GM13976 (cell line): ENCODE results near the gene UGGT2.
"Not testable (repeated sequence)": the region's sequence is repeated elsewhere in the genome, so short reads cannot be mapped to it uniquely, and the experiment has no call there.

Experiments
- DNase-seq: peaks from one replicate; pipeline ENCODE4 v3.0.0; 2012; ENCODE audit warnings: low spot score
- in situ Hi-C: fragments of 300-500 bp; cut with MboI; formaldehyde crosslinking; loops from one replicate; pipeline ENCODE4 v1.12.0; 2022; ENCODE audit warnings: low sequenced_read_pairs, mixed read lengths, inconsistent platforms; ENCODE audit not compliant: unreplicated experiment
- TF ChIP-seq, protein P1 (sequence below): IDR thresholded peaks from 2 replicates; pipeline ENCODE4 v1.5.1; 2012; ENCODE audit warnings: borderline replicate concordance, mild to moderate bottlenecking; ENCODE audit not compliant: insufficient read depth; ENCODE audit errors: extremely low read depth, missing control alignments, control extremely low read depth

UGGT2 gene

DNA sequence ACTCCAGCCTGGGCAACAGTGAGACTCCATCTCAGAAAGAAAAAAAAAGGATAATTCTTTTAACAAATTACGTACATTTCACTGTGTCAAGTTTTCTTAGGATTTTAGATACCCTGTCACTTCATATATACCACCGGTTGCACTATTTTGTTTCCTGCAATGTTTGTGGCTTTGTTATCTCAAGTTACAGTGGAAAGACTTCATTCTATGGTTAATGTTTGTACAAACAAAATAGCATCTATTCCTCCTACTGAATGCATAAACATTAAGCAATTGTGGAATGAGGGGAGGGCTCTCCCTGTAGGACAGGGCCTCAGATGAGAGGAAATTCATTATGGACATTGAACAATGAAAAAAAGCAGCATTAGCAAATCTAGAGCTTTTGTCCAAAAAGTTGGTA lies 256.2 kb downstream of the UGGT2 start:
- TF ChIP-seq, protein P1, sequence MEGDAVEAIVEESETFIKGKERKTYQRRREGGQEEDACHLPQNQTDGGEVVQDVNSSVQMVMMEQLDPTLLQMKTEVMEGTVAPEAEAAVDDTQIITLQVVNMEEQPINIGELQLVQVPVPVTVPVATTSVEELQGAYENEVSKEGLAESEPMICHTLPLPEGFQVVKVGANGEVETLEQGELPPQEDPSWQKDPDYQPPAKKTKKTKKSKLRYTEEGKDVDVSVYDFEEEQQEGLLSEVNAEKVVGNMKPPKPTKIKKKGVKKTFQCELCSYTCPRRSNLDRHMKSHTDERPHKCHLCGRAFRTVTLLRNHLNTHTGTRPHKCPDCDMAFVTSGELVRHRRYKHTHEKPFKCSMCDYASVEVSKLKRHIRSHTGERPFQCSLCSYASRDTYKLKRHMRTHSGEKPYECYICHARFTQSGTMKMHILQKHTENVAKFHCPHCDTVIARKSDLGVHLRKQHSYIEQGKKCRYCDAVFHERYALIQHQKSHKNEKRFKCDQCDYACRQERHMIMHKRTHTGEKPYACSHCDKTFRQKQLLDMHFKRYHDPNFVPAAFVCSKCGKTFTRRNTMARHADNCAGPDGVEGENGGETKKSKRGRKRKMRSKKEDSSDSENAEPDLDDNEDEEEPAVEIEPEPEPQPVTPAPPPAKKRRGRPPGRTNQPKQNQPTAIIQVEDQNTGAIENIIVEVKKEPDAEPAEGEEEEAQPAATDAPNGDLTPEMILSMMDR: no peak
- DNase-seq: no peak
- in situ Hi-C loops: no loop called here

DNA sequence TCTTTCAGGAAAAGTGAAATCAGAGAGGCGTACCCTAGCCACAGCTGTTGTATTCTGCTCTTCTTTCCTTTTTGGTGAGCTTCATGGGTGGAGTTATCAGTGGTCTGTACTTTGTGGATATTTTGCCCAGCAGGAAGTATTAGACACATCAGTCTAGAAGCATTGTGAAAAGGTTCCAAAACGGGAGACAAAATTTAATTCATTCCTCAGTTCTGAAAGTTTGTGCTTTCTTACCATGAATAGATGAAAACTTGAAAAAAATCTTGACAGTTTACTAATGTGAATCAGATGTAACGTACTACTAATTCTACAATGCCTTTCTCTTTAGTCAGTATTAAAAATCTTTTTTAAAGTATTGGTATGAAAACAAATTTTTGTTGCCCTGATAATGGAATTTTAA lies 259.4 kb downstream of the UGGT2 start:
- in situ Hi-C loops: no loop called here
- TF ChIP-seq, protein P1: no peak
- no peak for DNase-seq

DNA sequence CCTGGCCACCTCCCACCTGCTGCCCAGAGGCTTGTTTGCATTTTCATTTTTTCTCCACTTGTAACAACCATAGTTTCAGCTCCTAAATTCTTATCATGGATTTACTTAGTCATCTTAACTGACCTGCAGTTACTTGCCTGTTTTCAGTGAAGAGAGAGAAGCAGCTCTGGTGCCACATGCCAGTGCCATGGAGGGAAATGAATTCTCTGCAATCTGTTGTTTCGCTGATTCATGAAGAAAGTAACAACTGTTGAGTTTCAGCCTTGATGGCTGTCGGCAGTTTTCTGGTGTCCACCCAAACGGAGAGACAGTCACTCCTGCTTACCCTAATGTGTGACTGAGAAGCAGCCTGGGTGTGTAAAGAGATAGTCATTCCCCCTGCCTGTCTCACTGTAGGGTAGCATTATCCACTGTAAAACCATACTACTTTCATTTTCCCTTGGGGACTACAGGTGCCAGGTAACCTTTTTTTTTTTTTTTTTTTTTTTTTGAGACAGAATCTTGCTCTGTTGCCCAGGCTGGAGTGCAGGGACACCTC lies 260.1 kb downstream of the UGGT2 start:
- DNase-seq: no peak
- TF ChIP-seq, protein P1: no peak
- in situ Hi-C loops: no loop called here

DNA sequence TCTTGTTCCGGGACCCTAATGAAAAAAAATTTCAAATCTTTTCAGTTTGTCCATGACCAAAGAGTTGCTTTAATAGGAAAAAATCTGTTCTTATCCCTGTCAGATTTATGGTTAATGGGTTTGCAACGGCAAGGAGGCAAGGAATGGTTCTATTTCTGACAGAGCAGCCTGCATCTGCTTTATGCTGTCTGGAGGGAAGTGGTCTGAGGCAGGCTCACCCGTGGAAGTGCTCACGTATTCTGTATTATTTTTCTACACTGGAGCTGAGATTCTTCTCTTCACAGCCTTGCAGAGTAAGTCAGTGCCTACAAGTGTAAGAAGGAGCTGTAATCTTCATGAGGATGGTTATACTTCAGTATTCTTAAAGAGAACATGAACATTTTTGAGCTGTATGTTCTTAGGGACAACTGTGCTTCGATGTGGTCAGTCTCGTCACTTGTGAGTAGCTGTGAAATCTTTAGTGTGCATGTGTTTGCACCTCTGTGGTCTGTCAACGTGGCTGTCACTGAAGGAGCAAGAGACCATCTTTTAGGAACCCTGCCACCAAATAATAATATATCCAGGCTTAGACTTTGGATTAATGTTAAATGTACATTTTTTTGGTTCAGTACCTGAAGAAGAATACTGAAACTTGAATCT lies 262.0 kb downstream of the UGGT2 start:
- TF ChIP-seq, protein P1: no peak
- no peak for DNase-seq
- in situ Hi-C loops: no loop called here

DNA sequence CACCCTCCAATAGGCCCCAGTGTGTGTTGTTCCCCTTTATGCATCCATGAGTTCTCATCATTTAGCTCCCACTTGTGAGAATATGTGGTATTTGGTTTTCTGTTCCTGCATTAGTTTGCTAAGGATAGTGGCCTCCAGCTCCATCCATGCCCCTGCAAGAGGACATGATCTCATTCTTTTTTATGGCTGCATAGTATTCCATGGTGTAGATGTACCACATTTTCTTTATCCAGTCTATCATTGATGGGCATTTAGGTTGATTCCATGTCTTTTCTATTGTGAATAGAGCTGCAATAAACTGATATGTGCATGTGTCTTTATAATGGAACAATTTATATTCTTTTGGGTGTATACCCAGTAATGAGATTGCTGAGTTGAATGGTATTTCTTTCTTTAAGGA lies 263.9 kb downstream of the UGGT2 start:
- in situ Hi-C loops: not testable (repeated sequence)

DNA sequence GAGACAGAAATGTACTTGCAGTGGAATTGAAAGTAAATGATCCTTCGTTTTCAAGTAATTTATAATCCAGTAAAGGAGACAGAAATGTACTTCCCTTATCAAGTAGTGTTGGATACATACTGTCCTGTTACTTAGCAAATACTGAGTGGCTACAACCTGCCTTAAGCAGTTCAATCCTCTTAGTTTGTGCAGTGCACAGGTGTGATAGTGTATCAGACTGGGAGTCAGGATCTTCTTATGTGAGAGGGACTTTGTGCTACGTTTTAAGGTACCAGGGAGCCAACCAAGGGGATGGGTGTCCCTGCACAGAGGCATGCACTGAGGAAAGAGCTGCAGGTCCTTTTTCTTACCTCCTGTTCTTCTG lies 265.1 kb downstream of the UGGT2 start:
- in situ Hi-C loops: no loop called here
- no peak for DNase-seq
- TF ChIP-seq, protein P1: no peak

More for the DNA sequence above, 263.9 kb downstream of the UGGT2 start:
- DNase-seq: not testable (repeated sequence)

DNA sequence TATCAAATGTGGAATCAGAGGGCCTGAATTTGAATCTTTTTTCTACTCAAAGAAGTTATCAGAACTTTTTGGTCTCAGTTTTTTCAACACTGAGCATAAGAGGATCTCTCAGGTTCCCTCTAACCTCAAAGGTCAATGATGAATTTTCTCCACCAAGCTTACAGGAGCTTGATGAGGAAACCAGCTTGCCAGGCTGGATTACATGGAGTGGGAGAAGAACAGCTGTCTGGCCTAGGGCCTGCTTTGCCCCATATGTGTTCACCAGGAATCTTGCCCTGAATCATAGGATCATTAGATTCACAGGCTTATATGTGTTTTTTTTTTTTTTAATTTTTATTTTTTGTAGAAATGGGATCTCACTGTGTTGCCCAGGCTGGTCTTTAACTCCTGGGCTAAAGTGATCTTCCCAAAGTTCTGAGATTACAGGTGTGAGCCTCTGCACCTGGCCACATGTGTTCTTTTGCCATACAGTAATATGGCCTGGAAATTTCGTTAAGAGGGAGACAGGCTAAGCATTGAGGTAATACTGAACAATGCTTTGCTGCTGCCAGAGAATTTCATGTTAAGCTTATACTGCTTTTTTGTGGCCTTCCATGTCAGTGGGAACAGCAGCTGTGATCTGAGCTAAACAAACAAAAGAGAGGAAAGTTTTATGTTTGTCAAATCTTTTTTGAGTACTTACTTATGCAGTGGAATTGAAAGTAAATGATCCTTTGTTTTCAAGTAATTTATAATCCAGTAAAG lies 265.7 kb downstream of the UGGT2 start:
- DNase-seq: no peak
- TF ChIP-seq, protein P1: no peak
- in situ Hi-C loops: no loop called here
